H9 (cell line): ENCODE results near the gene LRRFIP2. TPM values are rescaled to one million over a fixed set of nuclear protein-coding genes. Genes with fewer than 3 reads are reported as not detected.

ENCODE experiments used
- DNase-seq: peaks from one replicate; pipeline ENCODE4 v3.0.0-alpha.2; 2017
- H2AFZ ChIP-seq: one replicate; pipeline ENCODE4 v1.6.1; 2013; ENCODE audit warnings: mild to moderate bottlenecking, low read length, control low read depth, moderate library complexity
- H2AK5ac ChIP-seq: 2 replicates; pipeline ENCODE4 v1.6.1; 2013; ENCODE audit warnings: low read length, control low read depth, mixed read lengths; ENCODE audit not compliant: insufficient read length
- H2BK120ac ChIP-seq: one replicate; pipeline ENCODE4 v1.6.1; 2013; ENCODE audit warnings: low read depth, mild to moderate bottlenecking, low read length, control low read depth, inconsistent platforms; ENCODE audit not compliant: poor library complexity, severe bottlenecking
- H2BK12ac ChIP-seq: 2 replicates; pipeline ENCODE4 v1.6.1; 2013; ENCODE audit warnings: low read length, control low read depth, mixed read lengths, low read depth; ENCODE audit not compliant: insufficient read length
- H2BK15ac ChIP-seq: 2 replicates; pipeline ENCODE4 v1.6.1; 2013; ENCODE audit warnings: low read depth, low read length, control low read depth
- H2BK20ac ChIP-seq: one replicate; pipeline ENCODE4 v1.6.1; 2013; ENCODE audit warnings: low read depth, mild to moderate bottlenecking, low read length, control low read depth, inconsistent platforms; ENCODE audit not compliant: poor library complexity, severe bottlenecking
- H2BK5ac ChIP-seq: 2 replicates; pipeline ENCODE4 v1.6.1; 2013; ENCODE audit warnings: low read length, control low read depth, mixed read lengths; ENCODE audit not compliant: insufficient read length
- H3K14ac ChIP-seq: 2 replicates; pipeline ENCODE4 v1.6.1; 2013; ENCODE audit warnings: low read length, control low read depth; ENCODE audit not compliant: insufficient read depth
- H3K18ac ChIP-seq: 2 replicates; pipeline ENCODE4 v1.6.1; 2013; ENCODE audit warnings: low read depth, mild to moderate bottlenecking, mixed read lengths, low read length, control low read depth; ENCODE audit not compliant: insufficient read length
- H3K23ac ChIP-seq: 2 replicates; pipeline ENCODE4 v1.6.1; 2013; ENCODE audit warnings: low read length, control low read depth, mixed read lengths, low read depth; ENCODE audit not compliant: insufficient read length
- H3K23me2 ChIP-seq: 2 replicates; pipeline ENCODE4 v1.6.1; 2013; ENCODE audit warnings: low read depth, mild to moderate bottlenecking, mixed read lengths, low read length, control low read depth; ENCODE audit not compliant: insufficient read length, poor library complexity, severe bottlenecking
- H3K27ac ChIP-seq: 2 replicates; pipeline ENCODE4 v1.5.1; 2013; ENCODE audit warnings: low read length, control low read depth, mixed read lengths, low read depth; ENCODE audit not compliant: insufficient read length
- H3K27me3 ChIP-seq: 2 replicates; pipeline ENCODE4 v1.6.1; 2013; ENCODE audit warnings: low read length, control low read depth, inconsistent platforms; ENCODE audit not compliant: insufficient read depth
- H3K4ac ChIP-seq: 2 replicates; pipeline ENCODE4 v1.6.1; 2013; ENCODE audit warnings: low read depth, mild to moderate bottlenecking, control low read depth, inconsistent platforms, low read length, moderate library complexity
- H3K4me1 ChIP-seq: 2 replicates; pipeline ENCODE4 v1.6.1; 2013; ENCODE audit warnings: low read length, control low read depth, inconsistent platforms; ENCODE audit not compliant: insufficient read depth
- H3K4me2 ChIP-seq: 2 replicates; pipeline ENCODE4 v1.6.1; 2013; ENCODE audit warnings: low read length, control low read depth, mixed read lengths; ENCODE audit not compliant: insufficient read length, insufficient read depth
- H3K56ac ChIP-seq: 2 replicates; pipeline ENCODE4 v1.6.1; 2013; ENCODE audit warnings: low read depth, mild to moderate bottlenecking, mixed read lengths, low read length, control low read depth; ENCODE audit not compliant: insufficient read length
- H3K79me1 ChIP-seq: 2 replicates; pipeline ENCODE4 v1.6.1; 2013; ENCODE audit warnings: low read depth, mild to moderate bottlenecking, moderate library complexity, low read length, control low read depth, inconsistent platforms; ENCODE audit not compliant: insufficient read depth, poor library complexity, severe bottlenecking
- H3K79me2 ChIP-seq: 2 replicates; pipeline ENCODE4 v1.6.1; 2013; ENCODE audit warnings: low read length, control low read depth, inconsistent platforms; ENCODE audit not compliant: insufficient read depth
- H3K9ac ChIP-seq: 2 replicates; pipeline ENCODE4 v1.6.1; 2013; ENCODE audit warnings: low read length, control low read depth, mixed read lengths; ENCODE audit not compliant: insufficient read length; ENCODE audit errors: extremely low read depth
- H3K9me3 ChIP-seq: one replicate; pipeline ENCODE4 v1.6.1; 2013; ENCODE audit warnings: low read depth, low read length, inconsistent platforms; ENCODE audit not compliant: control insufficient read depth
- H3T11ph ChIP-seq: one replicate; pipeline ENCODE4 v1.6.1; 2013; ENCODE audit warnings: mild to moderate bottlenecking, low read length, control low read depth, inconsistent platforms
- H4K20me1 ChIP-seq: one replicate; pipeline ENCODE4 v1.6.1; 2013; ENCODE audit not compliant: control insufficient read depth, insufficient read length, insufficient read depth
- H4K5ac ChIP-seq: 2 replicates; pipeline ENCODE4 v1.6.1; 2013; ENCODE audit warnings: low read depth, mild to moderate bottlenecking, mixed read lengths, low read length, control low read depth; ENCODE audit not compliant: insufficient read length
- H4K8ac ChIP-seq: replicated peaks from 2 replicates; pipeline ENCODE4 v1.6.1; 2013; ENCODE audit warnings: low read length, control low read depth, mixed read lengths, low read depth; ENCODE audit not compliant: insufficient read length
- H4K91ac ChIP-seq: 2 replicates; pipeline ENCODE4 v1.6.1; 2013; ENCODE audit warnings: low read depth, mild to moderate bottlenecking, moderate library complexity, mixed read lengths, low read length, control low read depth; ENCODE audit not compliant: insufficient read length
- H3K27ac Mint-ChIP-seq, 3 experiments: 2 replicates in 2 of 3; 3 replicates in 1 of 3; pipeline ENCODE4 v1.8.0; 2020 to 2021; ENCODE audit warnings: mixed read lengths in 3 of 3, mild to moderate bottlenecking in 1 of 3, moderate library complexity in 1 of 3
- H3K27me3 Mint-ChIP-seq: 2 replicates; pipeline ENCODE4 v1.8.0; 2021; ENCODE audit warnings: low read depth, mild to moderate bottlenecking, moderate library complexity, mixed read lengths
- H3K36me3 Mint-ChIP-seq, 3 experiments: 2 replicates in 2 of 3; 3 replicates in 1 of 3; pipeline ENCODE4 v1.8.0; 2020 to 2021; ENCODE audit warnings: low read depth in 3 of 3, mixed read lengths in 3 of 3; ENCODE audit not compliant: insufficient read depth in 1 of 3
- H3K4me1 Mint-ChIP-seq, 2 experiments: 2 replicates each; pipeline ENCODE4 v1.8.0; 2020; ENCODE audit warnings: mixed read lengths in 2 of 2
- H3K4me3 Mint-ChIP-seq, 2 experiments: 2 replicates in 1 of 2; 3 replicates in 1 of 2; pipeline ENCODE4 v1.8.0; 2020 to 2021; ENCODE audit warnings: mild to moderate bottlenecking in 2 of 2, mixed read lengths in 2 of 2, moderate library complexity in 1 of 2
- H3K9me3 Mint-ChIP-seq, 2 experiments: 2 replicates in 1 of 2; 3 replicates in 1 of 2; pipeline ENCODE4 v1.8.0; 2020; ENCODE audit warnings: mild to moderate bottlenecking in 2 of 2, mixed read lengths in 2 of 2, moderate library complexity in 1 of 2
- CTCF ChIP-seq: fragments of 200-600 bp; sonication (generic); conservative IDR thresholded peaks from 3 replicates; pipeline ENCODE4 v1.8.0; 2021; ENCODE audit warnings: antibody characterized with exemption, mild to moderate bottlenecking
- WGBS: extraction: QIAGEN DNeasy Blood & Tissue Kit; methylation state at CpG from one replicate; pipeline ENCODE4 v1.1.7; 2013; ENCODE audit warnings: missing lambda C conversion rate, low lambda C conversion rate, mixed read lengths; ENCODE audit not compliant: insufficient read length; ENCODE audit errors: extremely low coverage; 5-methylcytosine and 5-hydroxymethylcytosine counted together
- total RNA-seq: library from RNA; stranded (reverse); gene quantifications from 2 replicates; pipeline ENCODE4 v1.2.1, GENCODE V29; 2021

Gene LRRFIP2
- total RNA-seq, 1 experiment from 2014 or later = 30.7 TPM

GRCh38 chr3:37024820-37025405 is 149.5 kb downstream of the LRRFIP2 start:
- Histone ChIP-seq H2AK5ac (no peak overlapping the region), H4K20me1 (no peaks in the 10 kb centered on the region), H3K18ac (no peak overlapping the region), H2BK15ac (no peak overlapping the region), H3K27me3 (no peaks in the 10 kb centered on the region), H2BK5ac (no peak overlapping the region), H3K27ac (no peak overlapping the region), H4K91ac (no peak overlapping the region), H4K5ac (no peak overlapping the region), H3K23ac (no peak overlapping the region), H2AFZ (no peak overlapping the region), H3K4me1 (no peaks in the 10 kb centered on the region), H3K23me2 (no peaks in the 10 kb centered on the region), H3K9ac (no peak overlapping the region), H3K9me3 (no peaks in the 10 kb centered on the region), H3K56ac (no peak overlapping the region), H3K14ac (no peak overlapping the region), H3K79me1 (no peaks in the 10 kb centered on the region), H2BK120ac (no peak overlapping the region), H3K4ac (no peak overlapping the region), H4K8ac (no peak overlapping the region), H3K4me2 (no peak overlapping the region), H3T11ph (no peak overlapping the region), H2BK12ac (no peak overlapping the region), H3K79me2 (no peaks in the 10 kb centered on the region; the same call in 1 of the 2 replicates), H2BK20ac (no peak overlapping the region)
- Mint-ChIP-seq H3K4me1 (no peaks in the 10 kb centered on the region), H3K36me3 (peaks cover 59 to 89% (median 88%) of the 10 kb centered on the region in 3 experiments), H3K27me3 (no peaks in the 10 kb centered on the region), H3K27ac (no peak overlapping the region), H3K9me3 (peaks cover 0 to 4% of the 10 kb centered on the region in 2 experiments; a peak in 2 of 5 replicates), H3K4me3 (no peak overlapping the region)
- TF ChIP-seq CTCF = no peak
- DNase-seq = no peak
- no CpG with 5 or more reads among the region's 3 CpGs for WGBS
